ENCODE results near the gene ITPA.

DNA sequence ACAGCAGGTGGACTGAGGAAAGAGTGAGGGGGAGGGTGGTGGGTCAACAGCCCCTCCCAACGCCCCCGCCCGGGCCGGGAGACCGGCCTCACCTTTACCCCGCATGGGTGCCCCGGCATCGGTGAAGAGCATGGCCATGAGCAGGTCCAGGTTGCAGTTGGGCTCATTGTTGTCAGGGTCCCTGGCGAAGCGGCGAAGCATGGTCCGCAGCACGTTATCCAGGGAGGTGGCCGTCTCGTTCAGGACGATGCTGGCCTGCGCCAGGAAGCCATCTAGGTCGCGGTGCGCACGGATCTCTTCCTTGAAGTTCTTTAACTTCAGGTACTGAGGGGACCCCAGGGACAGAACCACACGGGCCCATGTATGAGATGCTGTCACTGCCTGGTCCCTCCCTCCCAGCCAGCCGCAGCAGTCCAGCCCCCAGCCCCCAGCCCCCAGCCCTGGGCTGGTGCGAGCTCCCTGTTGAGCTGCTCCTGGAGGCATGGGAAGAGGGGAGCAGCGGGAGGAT lies 24.7 kb downstream of the ITPA start:
- TF ChIP-seq, protein P1, sequence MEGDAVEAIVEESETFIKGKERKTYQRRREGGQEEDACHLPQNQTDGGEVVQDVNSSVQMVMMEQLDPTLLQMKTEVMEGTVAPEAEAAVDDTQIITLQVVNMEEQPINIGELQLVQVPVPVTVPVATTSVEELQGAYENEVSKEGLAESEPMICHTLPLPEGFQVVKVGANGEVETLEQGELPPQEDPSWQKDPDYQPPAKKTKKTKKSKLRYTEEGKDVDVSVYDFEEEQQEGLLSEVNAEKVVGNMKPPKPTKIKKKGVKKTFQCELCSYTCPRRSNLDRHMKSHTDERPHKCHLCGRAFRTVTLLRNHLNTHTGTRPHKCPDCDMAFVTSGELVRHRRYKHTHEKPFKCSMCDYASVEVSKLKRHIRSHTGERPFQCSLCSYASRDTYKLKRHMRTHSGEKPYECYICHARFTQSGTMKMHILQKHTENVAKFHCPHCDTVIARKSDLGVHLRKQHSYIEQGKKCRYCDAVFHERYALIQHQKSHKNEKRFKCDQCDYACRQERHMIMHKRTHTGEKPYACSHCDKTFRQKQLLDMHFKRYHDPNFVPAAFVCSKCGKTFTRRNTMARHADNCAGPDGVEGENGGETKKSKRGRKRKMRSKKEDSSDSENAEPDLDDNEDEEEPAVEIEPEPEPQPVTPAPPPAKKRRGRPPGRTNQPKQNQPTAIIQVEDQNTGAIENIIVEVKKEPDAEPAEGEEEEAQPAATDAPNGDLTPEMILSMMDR (IDR thresholded peaks at IDR 0.05; ENCODE audit: control extremely low read depth in 1 of 3, insufficient read depth in 1 of 3, low read depth in 1 of 3, low read length in 3 of 3), result no peak
- no peak for TF ChIP-seq EP300 (IDR thresholded peaks at IDR 0.05; ENCODE audit: borderline replicate concordance in 1 of 2, low read depth in 2 of 2, low read length in 2 of 2)
